SU-DHL-6 (cell line): ENCODE measurements around the gene RIOX2.

Experiments used
- EZH2phosphoT487 ChIP-seq: fragments of 200-600 bp; sonication (generic), shearing (Covaris generic); conservative IDR thresholded peaks from 2 replicates; pipeline ENCODE4 v1.6.1; 2018; ENCODE audit warnings: mild to moderate bottlenecking, antibody characterized with exemption, low read length, moderate library complexity, mixed read lengths
- TF ChIP-seq, protein P1 (sequence below): fragments of 200-600 bp; sonication (generic); IDR thresholded peaks from one replicate; pipeline ENCODE4 v1.5.1; 2017; ENCODE audit warnings: antibody characterized with exemption, mild to moderate bottlenecking, low read length, moderate library complexity; ENCODE audit not compliant: insufficient read depth, poor library complexity, severe bottlenecking

DNA sequence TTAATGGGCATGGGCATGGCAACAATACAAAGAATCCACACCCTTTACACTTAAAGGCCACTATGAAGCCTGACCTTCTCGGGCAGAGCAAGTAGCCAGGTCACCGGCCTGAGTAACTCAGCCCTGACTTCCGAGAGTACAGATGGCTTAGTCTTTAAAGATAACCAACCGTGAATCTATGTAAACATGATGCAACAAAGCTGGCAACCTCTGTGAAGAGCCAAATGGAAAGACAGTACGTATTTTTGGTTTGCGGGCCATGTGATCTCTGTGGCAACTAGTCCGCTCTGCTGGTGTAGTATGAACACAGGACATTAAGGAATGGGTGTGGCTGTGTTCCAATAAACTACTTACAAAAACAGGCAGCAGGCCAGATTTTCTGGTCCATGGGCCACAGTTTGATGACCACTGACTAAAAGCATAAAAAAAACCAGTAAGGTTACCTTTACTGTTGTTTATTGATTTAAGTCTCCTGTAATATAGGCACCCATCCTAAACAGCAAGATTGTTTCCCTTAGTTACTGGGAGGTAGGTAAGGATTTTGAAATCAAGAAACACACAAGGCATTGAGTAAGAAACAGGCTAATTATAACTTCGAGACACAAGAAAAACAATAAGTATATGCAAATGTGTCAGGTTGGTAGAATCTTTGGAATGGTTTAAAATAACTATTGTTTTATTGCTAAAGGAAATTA lies 14.5 kb downstream of the RIOX2 start:
- TF ChIP-seq, protein P1, sequence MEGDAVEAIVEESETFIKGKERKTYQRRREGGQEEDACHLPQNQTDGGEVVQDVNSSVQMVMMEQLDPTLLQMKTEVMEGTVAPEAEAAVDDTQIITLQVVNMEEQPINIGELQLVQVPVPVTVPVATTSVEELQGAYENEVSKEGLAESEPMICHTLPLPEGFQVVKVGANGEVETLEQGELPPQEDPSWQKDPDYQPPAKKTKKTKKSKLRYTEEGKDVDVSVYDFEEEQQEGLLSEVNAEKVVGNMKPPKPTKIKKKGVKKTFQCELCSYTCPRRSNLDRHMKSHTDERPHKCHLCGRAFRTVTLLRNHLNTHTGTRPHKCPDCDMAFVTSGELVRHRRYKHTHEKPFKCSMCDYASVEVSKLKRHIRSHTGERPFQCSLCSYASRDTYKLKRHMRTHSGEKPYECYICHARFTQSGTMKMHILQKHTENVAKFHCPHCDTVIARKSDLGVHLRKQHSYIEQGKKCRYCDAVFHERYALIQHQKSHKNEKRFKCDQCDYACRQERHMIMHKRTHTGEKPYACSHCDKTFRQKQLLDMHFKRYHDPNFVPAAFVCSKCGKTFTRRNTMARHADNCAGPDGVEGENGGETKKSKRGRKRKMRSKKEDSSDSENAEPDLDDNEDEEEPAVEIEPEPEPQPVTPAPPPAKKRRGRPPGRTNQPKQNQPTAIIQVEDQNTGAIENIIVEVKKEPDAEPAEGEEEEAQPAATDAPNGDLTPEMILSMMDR, result no peak
- no peak for TF ChIP-seq EZH2phosphoT487
